SU-DHL-6 (cell line): ENCODE measurements around the gene REPS2.

Experiments
- H2AFZ ChIP-seq: fragments of 200-600 bp; sonication (generic); 2 replicates; pipeline ENCODE4 v1.6.1; 2014; ENCODE audit warnings: low read depth, mild to moderate bottlenecking, moderate library complexity, mixed read lengths, antibody characterized with exemption, low read length; ENCODE audit not compliant: severe bottlenecking
- H3F3A ChIP-seq: fragments of 200-600 bp; shearing (Covaris generic); 2 replicates; pipeline ENCODE4 v1.6.0; 2016; ENCODE audit warnings: antibody characterized with exemption, mild to moderate bottlenecking; ENCODE audit not compliant: insufficient read depth
- H3K27ac ChIP-seq: fragments of 200-600 bp; sonication (generic); 2 replicates; pipeline ENCODE4 v1.5.1; 2016; ENCODE audit warnings: low read depth, mild to moderate bottlenecking, low read length, moderate library complexity, mixed read lengths
- H3K27me3 ChIP-seq: fragments of 200-600 bp; sonication (generic), shearing (Covaris generic); 2 replicates; pipeline ENCODE4 v1.6.0; 2014; ENCODE audit warnings: mild to moderate bottlenecking, low read length
- H3K36me3 ChIP-seq: fragments of 200-600 bp; sonication (generic); 2 replicates; pipeline ENCODE4 v1.6.1; 2014; ENCODE audit warnings: mild to moderate bottlenecking, low read length, mixed read lengths
- H3K4me2 ChIP-seq: fragments of 300-600, 200-600 bp; shearing (Covaris generic), sonication (generic); 2 replicates; pipeline ENCODE4 v1.6.0; 2014; ENCODE audit warnings: low read length, low read depth, mild to moderate bottlenecking; ENCODE audit not compliant: poor library complexity, severe bottlenecking
- H3K4me3 ChIP-seq: fragments of 200-600 bp; sonication (generic); 2 replicates; pipeline ENCODE4 v1.5.1; 2014; ENCODE audit warnings: antibody characterized with exemption, low read length, mild to moderate bottlenecking, mixed read lengths; ENCODE audit not compliant: insufficient read depth, poor library complexity, severe bottlenecking
- H3K79me2 ChIP-seq: fragments of 200-600 bp; sonication (generic); 2 replicates; pipeline ENCODE4 v1.6.1; 2014; ENCODE audit warnings: mild to moderate bottlenecking, low read length, moderate library complexity; ENCODE audit not compliant: insufficient read depth
- H3K9ac ChIP-seq: fragments of 200-600 bp; sonication (generic); 2 replicates; pipeline ENCODE4 v1.7.0; 2014; ENCODE audit warnings: mild to moderate bottlenecking, low read length
- H3K9me2 ChIP-seq: fragments of 200-600 bp; sonication (generic); replicated peaks from 2 replicates; pipeline ENCODE4 v1.6.1; 2014; ENCODE audit warnings: low read length; ENCODE audit not compliant: insufficient read depth
- H3K9me3 ChIP-seq: fragments of 200-600 bp; sonication (generic); 2 replicates; pipeline ENCODE4 v1.6.1; 2014; ENCODE audit warnings: low read length, mixed read lengths; ENCODE audit not compliant: insufficient read depth
- H4K20me1 ChIP-seq: fragments of 200-600 bp; sonication (generic); 2 replicates; pipeline ENCODE4 v1.6.1; 2014; ENCODE audit warnings: low read depth, mild to moderate bottlenecking, antibody characterized with exemption, low read length, moderate library complexity, mixed read lengths
- EZH2phosphoT487 ChIP-seq: fragments of 200-600 bp; sonication (generic), shearing (Covaris generic); conservative IDR thresholded peaks from 2 replicates; pipeline ENCODE4 v1.6.1; 2018; ENCODE audit warnings: mild to moderate bottlenecking, antibody characterized with exemption, low read length, moderate library complexity, mixed read lengths
- TF ChIP-seq, protein P1 (sequence below): fragments of 200-600 bp; sonication (generic); IDR thresholded peaks from one replicate; pipeline ENCODE4 v1.5.1; 2017; ENCODE audit warnings: antibody characterized with exemption, mild to moderate bottlenecking, low read length, moderate library complexity; ENCODE audit not compliant: insufficient read depth, poor library complexity, severe bottlenecking

REPS2 gene

DNA sequence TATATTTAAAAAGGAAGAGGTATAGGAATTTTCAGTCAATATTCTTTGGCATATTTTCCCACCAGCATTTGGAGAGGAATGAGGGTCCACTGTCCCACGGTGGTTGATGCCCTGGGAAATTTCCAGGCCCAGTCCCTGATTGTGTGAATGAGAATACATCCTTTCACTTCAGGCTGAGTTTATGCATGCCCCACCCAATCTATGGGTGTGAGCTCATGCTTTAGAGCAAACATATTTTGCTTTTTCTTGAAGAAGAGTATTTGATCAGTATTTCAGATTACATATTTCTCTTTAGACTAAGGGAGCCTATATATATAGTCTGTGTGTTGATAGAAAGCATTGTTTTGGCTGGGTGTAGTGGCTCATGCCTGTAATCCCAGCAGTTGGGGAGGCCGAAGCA lies 77.2 kb downstream of the REPS2 start:
- Histone ChIP-seq H3K79me2 (no peaks in the 10 kb centered on the region), H2AFZ (no peak overlapping the region), H3K27me3 (no peaks in the 10 kb centered on the region), H3K4me2 (no peak overlapping the region), H3K9ac (no peak overlapping the region), H3K9me3 (no peaks in the 10 kb centered on the region), H3F3A (no peaks in the 10 kb centered on the region), H3K27ac (no peak overlapping the region), H3K36me3 (no peaks in the 10 kb centered on the region), H3K9me2 (no peaks in the 10 kb centered on the region), H3K4me3 (no peak overlapping the region), H4K20me1 (no peaks in the 10 kb centered on the region)
- no peak for TF ChIP-seq EZH2phosphoT487
- TF ChIP-seq, protein P1, sequence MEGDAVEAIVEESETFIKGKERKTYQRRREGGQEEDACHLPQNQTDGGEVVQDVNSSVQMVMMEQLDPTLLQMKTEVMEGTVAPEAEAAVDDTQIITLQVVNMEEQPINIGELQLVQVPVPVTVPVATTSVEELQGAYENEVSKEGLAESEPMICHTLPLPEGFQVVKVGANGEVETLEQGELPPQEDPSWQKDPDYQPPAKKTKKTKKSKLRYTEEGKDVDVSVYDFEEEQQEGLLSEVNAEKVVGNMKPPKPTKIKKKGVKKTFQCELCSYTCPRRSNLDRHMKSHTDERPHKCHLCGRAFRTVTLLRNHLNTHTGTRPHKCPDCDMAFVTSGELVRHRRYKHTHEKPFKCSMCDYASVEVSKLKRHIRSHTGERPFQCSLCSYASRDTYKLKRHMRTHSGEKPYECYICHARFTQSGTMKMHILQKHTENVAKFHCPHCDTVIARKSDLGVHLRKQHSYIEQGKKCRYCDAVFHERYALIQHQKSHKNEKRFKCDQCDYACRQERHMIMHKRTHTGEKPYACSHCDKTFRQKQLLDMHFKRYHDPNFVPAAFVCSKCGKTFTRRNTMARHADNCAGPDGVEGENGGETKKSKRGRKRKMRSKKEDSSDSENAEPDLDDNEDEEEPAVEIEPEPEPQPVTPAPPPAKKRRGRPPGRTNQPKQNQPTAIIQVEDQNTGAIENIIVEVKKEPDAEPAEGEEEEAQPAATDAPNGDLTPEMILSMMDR: no peak

DNA sequence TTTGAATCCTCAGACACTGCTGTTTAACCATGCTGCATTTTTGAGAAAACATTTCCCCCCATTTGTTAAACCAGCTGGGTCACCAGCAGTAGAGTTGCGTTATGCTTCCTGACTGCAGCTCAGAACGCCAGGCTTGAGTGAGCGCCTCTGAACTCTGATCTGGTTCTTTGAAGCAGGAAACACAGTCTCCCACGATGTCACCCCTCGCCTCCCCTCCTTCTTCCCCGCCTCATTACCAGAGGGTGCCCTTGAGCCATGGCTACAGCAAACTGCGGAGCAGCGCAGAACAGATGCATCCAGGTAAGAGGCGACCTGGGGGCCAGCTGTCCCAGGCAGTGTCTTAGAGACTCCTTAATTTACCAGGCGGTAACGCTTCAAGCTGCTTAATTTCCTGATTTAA lies 78.4 kb downstream of the REPS2 start:
- Histone ChIP-seq H4K20me1 (no peaks in the 10 kb centered on the region), H3K9me3 (no peaks in the 10 kb centered on the region), H3K9me2 (no peaks in the 10 kb centered on the region), H3K4me2 (no peak overlapping the region), H3K36me3 (no peaks in the 10 kb centered on the region), H2AFZ (no peak overlapping the region), H3F3A (no peaks in the 10 kb centered on the region), H3K27ac (no peak overlapping the region), H3K79me2 (no peaks in the 10 kb centered on the region), H3K4me3 (no peak overlapping the region), H3K9ac (no peak overlapping the region), H3K27me3 (no peaks in the 10 kb centered on the region)
- TF ChIP-seq EZH2phosphoT487: no peak
- TF ChIP-seq, protein P1: no peak

DNA sequence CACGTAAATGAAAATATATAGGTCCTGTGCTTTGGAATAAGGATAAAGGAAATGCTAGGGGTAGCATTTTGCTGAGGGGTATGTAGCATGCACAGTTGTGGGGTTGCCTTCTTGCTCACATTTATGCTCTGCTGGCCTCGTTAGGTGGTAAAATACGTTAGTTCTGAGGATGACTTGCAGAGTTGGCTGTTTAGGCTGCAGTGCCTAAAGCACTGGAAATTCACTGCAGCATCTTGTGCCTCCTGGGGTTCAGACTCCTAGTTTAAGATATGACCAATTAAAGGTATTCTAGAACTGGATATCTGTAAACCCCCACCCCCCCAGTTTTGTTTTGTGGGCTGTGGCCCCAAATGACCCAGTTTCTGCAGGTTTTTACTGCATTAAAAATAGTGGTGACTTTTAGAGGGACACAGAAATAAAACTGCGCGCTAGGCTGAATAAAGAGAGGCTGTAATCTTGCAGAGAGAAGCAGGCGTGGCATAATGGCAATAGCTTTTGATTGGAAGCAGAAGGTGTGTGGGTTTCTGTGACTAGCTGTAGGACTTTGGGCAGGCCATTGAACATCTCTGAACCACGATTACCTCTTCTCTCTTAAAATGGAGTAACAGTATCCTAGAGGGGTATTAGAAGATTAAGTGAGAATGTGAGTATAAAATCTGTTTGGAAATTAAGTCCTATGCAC lies 79.3 kb downstream of the REPS2 start:
- H4K20me1 ChIP-seq: no peaks in the 10 kb centered on the region
- H3F3A ChIP-seq: no peaks in the 10 kb centered on the region
- no peaks in the 10 kb centered on the region for H3K79me2 ChIP-seq
- no peak overlapping the region for H3K4me3 ChIP-seq
- no peaks in the 10 kb centered on the region for H3K9me2 ChIP-seq
- no peak overlapping the region for H3K4me2 ChIP-seq
- no peaks in the 10 kb centered on the region for H3K27me3 ChIP-seq
- TF ChIP-seq, protein P1: no peak
- H3K9me3 ChIP-seq: no peaks in the 10 kb centered on the region
- H3K9ac ChIP-seq: no peak overlapping the region
- H3K36me3 ChIP-seq: no peaks in the 10 kb centered on the region
- no peak overlapping the region for H3K27ac ChIP-seq
- no peak overlapping the region for H2AFZ ChIP-seq
